CD4-positive, alpha-beta T cell treated with Interleukin-4 for 4 hours (primary cell): ENCODE results near the gene HSPB2.
A peak's percentile ranks its signal among the peaks of the same experiment; 100 is the strongest.
"Not testable (repeated sequence)": the region's sequence is repeated elsewhere in the genome, so short reads cannot be mapped to it uniquely, and the experiment has no call there.

Experiments
- DNase-seq: peaks from one replicate; pipeline ENCODE4 v3.0.0-alpha.2; 2020

Gene HSPB2

GRCh38 chr11:111916768-111917167, 4.2 kb downstream of the HSPB2 start:
- DNase-seq: no peak

- no peak for DNase-seq
Measured at GRCh38 chr11:111917312-111917711, 4.8 kb downstream of the HSPB2 start.

- no peak for DNase-seq
Measured at GRCh38 chr11:111917788-111918187, 5.3 kb downstream of the HSPB2 start.

- DNase-seq: no peak
Measured at GRCh38 chr11:111918390-111919256, 6.1 kb downstream of the HSPB2 start, which contains the start of gene C11orf52. Gene C11orf52 (plus strand): TSS chr11:111918913. CDS start chr11:111918973, 60 bp downstream.

- no peak for DNase-seq
Measured at GRCh38 chr11:111920908-111921307, 8.4 kb downstream of the HSPB2 start.

GRCh38 chr11:111921541-111922230, 9.2 kb downstream of the HSPB2 start:
- DNase-seq: no peak

DNA sequence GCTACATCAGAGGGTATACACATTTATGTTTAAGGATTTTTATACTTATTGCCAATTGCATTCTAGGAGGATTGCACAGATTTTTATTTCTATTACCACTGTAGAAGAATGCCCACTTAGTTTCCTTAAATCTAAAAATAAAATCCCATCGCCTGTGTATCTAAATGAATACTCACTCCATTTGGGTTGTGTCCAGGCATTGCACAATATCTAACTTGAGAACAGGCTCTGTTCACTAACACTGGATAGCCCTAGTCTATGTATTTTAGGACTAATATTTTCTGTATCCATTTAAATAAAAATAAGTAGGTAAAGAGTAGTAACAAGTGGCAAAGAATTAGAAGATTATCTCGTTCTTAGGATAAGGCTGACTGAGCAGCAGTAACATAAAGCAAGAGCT, 10.3 kb downstream of the HSPB2 start:
- no peak for DNase-seq

- no peak for DNase-seq
Measured at GRCh38 chr11:111923351-111923788, 10.8 kb downstream of the HSPB2 start.

- no peak for DNase-seq
Measured at GRCh38 chr11:111923951-111924350, 11.4 kb downstream of the HSPB2 start.

DNA sequence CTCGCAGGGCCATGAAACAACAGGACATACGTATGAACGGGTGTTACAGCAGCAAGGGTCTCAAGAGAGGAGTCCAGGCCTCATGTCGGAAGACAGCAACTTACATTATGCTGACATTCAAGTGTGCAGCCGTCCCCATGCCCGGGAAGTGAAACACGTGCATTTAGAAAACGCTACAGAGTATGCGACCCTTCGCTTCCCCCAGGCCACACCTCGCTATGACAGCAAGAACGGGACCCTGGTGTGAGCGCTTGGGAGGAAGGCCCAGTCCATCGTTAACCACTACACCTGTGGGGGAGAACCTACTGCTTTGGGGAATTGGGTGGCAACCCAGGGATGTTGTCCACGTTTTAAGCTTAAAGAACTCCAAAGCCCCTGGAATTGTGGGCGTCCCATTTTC, 13.4 kb downstream of the HSPB2 start:
- DNase-seq: no peak

DNA sequence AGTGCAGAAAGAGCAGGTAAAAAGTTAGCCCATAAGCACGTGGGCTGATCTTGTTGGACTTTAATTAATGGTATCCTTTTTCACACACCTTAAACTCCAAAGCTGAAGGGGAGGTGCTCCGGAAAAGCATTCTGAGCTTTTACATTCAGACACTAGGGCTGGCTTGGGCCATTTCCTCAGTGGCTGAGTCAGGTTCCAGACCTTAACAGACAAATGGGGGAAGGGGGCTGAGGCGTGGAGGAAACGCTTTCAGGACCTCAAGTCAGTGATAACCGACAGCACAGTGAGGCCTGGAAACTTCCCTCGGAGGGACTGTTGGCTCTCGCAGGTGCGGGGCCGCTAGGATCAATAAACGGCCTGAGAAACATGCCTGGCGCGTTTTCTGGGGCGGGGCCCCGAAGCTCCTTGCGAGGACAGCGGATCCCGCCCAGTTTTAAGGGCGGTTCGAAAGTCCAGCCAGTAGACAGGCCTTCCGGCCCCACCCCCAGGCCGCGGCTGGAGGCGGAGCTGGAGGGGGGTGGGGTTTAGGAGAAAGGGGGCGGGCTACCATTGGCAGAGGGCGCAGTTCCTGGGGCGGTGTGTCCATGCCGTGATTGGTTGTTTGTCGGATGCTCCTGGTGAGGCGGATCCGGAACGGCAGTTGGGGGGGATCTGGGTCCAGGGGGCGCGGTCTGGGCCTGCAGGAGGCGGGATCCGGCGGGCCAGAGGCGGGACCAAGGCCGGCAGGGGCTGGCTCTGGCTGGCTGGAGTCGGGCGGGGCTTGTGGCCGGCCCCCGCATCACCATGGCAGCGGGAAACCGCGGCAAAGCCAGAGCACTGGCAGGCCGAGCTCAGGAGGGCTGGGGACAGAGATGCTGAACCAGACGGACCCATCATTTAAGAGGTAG, 14.2 kb downstream of the HSPB2 start:
- peak; percentile 97 for DNase-seq

DNA sequence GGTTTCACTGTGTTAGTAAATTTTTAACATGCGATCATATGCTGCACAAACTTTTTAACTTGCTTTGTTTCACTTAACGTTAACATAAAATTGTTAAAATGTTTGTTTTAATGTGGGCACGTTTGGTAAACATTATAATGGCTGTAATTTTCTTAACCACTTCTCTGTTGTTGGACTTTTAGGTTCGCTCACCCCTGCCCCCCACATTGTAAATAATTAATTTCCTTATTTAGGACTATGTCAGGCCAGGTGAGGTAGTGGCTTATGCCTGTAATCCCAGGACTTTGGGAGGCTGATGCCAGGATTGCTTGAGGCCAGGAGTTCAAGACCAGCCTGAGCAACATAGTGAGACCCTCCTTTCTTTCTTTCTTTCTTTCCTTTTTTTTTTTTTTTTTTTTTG, 17.9 kb downstream of the HSPB2 start:
- no peak for DNase-seq

GRCh38 chr11:111932611-111932950, 20.0 kb downstream of the HSPB2 start:
- no peak for DNase-seq

GRCh38 chr11:111933176-111933575, 20.6 kb downstream of the HSPB2 start:
- not testable (repeated sequence) for DNase-seq

- no peak for DNase-seq
Measured at GRCh38 chr11:111933872-111934271, 21.3 kb downstream of the HSPB2 start.

- no peak for DNase-seq
Measured at GRCh38 chr11:111934306-111934705, 21.8 kb downstream of the HSPB2 start.

GRCh38 chr11:111935317-111936039, 22.9 kb downstream of the HSPB2 start:
- DNase-seq: no peak

DNA sequence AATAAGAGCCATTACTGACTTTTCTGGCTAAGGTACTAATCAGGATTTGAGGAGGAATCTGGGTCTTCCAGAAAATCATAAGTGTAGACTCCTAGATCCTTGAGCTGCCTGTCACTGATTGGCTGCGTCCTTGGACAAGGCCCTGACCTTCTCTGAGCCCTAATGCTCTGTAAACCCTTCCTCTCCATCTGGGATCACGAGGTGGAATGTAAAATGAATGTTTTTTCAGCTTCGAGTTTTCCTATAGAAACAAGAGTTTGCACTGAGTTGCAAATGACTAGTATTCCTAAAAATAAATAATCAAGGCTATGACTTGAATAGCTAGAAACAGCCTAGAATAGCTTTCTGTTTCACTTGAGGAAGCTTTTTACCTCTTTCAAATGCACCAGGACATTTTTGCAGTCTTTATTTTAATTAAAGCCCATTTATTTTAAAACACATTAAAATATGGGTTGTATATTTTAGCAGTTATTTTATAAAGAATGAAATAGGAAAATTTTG, 23.6 kb downstream of the HSPB2 start:
- DNase-seq: no peak

DNA sequence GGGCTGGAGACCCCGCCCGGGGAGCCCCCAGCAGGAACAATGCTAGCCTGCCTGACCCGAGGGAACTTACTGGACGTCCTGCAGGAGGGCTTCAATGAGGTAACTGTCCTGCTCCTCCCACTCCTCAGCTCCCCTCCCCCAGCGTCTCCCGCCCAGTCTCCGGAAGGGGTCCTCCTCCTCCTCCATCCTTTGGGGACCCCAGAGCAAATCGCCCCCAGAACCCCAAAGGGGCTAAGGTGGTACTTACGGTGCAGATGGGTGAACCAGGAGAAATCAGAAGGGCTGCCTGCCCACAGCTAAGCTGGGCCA, 24.9 kb downstream of the HSPB2 start:
- no peak for DNase-seq

DNA sequence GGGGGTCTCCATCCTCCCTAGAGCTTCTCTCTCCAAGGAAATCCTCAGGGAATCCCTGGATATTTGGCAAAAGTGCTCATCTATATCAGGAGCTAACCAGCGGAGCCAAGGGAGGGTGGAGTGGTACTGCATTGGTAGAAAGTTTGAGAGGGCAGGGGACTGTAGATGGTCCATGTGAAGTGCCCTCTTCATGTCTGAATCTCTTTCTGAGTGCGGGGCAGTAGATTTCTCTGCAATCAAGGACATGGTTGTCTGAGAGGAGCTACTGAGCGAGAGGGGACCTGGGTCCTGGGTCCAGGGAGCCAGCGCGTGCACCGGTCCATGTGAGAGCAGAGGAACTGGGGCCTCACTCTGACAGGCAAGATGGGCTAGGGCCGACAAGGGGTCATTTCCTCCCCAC, 25.3 kb downstream of the HSPB2 start:
- no peak for DNase-seq

- DNase-seq: peak; percentile 51
Measured at GRCh38 chr11:111938687-111939160, 26.2 kb downstream of the HSPB2 start.
